Sigmoid colon (tissue), 7 donors: ENCODE results near the gene F13B. TPM values are rescaled to one million over a fixed set of nuclear protein-coding genes. Genes with fewer than 3 reads are reported as not detected.
"Not testable (repeated sequence)": the region's sequence is repeated elsewhere in the genome, so short reads cannot be mapped to it uniquely, and the experiment has no call there.

ENCODE experiments used
- DNase-seq: peaks from one replicate; pipeline ENCODE4 v3.0.0-alpha.2; 2019
- H3K27ac ChIP-seq, 4 donors: fragments of 200-600 bp; sonication (generic); one replicate each; pipeline ENCODE4 v1.5.1; 2016 to 2019; ENCODE audit warnings: mild to moderate bottlenecking in 1 of 4
- H3K27me3 ChIP-seq, 3 donors: fragments of 200-600 bp; sonication (generic); one replicate each; pipeline ENCODE4 v1.5.1; 2019; ENCODE audit warnings: mild to moderate bottlenecking in 1 of 3
- H3K36me3 ChIP-seq, 4 donors: fragments of 200-600 bp; sonication (generic); one replicate each; pipeline ENCODE4 v1.5.1; 2016 to 2019
- H3K4me1 ChIP-seq, 4 donors: fragments of 200-600 bp; sonication (generic); one replicate each; pipeline ENCODE4 v1.5.1; 2017 to 2019
- H3K4me3 ChIP-seq, 4 donors: fragments of 200-600 bp; sonication (generic); one replicate each; pipeline ENCODE4 v1.5.1; 2017 to 2019; ENCODE audit warnings: mild to moderate bottlenecking in 2 of 4, moderate library complexity in 1 of 4
- H3K9me3 ChIP-seq, 4 donors: fragments of 200-600 bp in 3 of 4; sonication (generic) in 3 of 4; one replicate each; pipeline versions ENCODE4 v1.5.1 to v1.6.1; 2013 to 2019
- CTCF ChIP-seq, 4 experiments: fragments of 450-650 bp in 3 of 4; fragments of 200-600 bp in 1 of 4; IDR thresholded peaks; one replicate each; pipeline ENCODE4 v1.5.1; 2016 to 2019; ENCODE audit warnings: antibody characterized with exemption in 4 of 4, mild to moderate bottlenecking in 3 of 4, moderate library complexity in 2 of 4
- EP300 ChIP-seq, 4 donors: sonication (generic); formaldehyde crosslinking; IDR thresholded peaks; one replicate each; pipeline ENCODE4 v1.6.1; 2017; ENCODE audit warnings: antibody characterized with exemption in 4 of 4
- POLR2A ChIP-seq, 2 donors: fragments of 450-650 bp; IDR thresholded peaks; one replicate each; pipeline ENCODE4 v1.6.1; 2016; ENCODE audit warnings: antibody characterized with exemption in 2 of 2, mild to moderate bottlenecking in 2 of 2, moderate library complexity in 2 of 2
- POLR2AphosphoS5 ChIP-seq, 4 donors: sonication (generic); formaldehyde crosslinking; IDR thresholded peaks; one replicate each; pipeline ENCODE4 v1.6.1; 2017; ENCODE audit warnings: antibody characterized with exemption in 4 of 4
- WGBS, 2 donors: extraction: QIAGEN DNeasy Blood & Tissue Kit; methylation state at CpG; one replicate each; pipeline ENCODE4 v1.1.7; 2013; 5-methylcytosine and 5-hydroxymethylcytosine counted together
- intact Hi-C: fragments of 100-400 bp; cut with DNase I; formaldehyde crosslinking; loops from one replicate; pipeline ENCODE4 v1.15.1; 2023
- polyA plus RNA-seq, 3 donors: library from polyadenylated mRNA; stranded (reverse); fragments of 200-250 nt; gene quantifications; one replicate each; pipeline ENCODE4 v1.2.3, GENCODE V29; 2013
- total RNA-seq, 4 donors: library from RNA; depleted of rRNA; stranded (reverse); fragments of >200 nt; gene quantifications; one replicate each; pipeline ENCODE4 v1.1.0, GENCODE V29; 2016
- donor health status: healthy with polysubstance abuse.
- donor health status: Bipolar disorder and iron deficiency.
- donor health status: healthy.

Gene F13B
- total and polyA plus RNA-seq, 7 donors = not detected

- 61 to 63% methylated on average over 7 of the region's 7 CpGs for WGBS, 2 donors
- no peak for DNase-seq
- intact Hi-C loops = no loop called here
- Histone ChIP-seq H3K4me3 (no peak overlapping the region), H3K36me3 (no peaks in the 10 kb centered on the region), H3K27ac (no peak overlapping the region), H3K27me3 (no peaks in the 10 kb centered on the region), H3K9me3 (no peaks in the 10 kb centered on the region), H3K4me1 (no peaks in the 10 kb centered on the region)
- no peak for TF ChIP-seq POLR2AphosphoS5 (IDR thresholded peaks at IDR 0.05)
- TF ChIP-seq CTCF (IDR thresholded peaks at IDR 0.05) = no peak
- no peak for TF ChIP-seq EP300 (IDR thresholded peaks at IDR 0.05)
- no peak for TF ChIP-seq POLR2A (IDR thresholded peaks at IDR 0.05)
Observed at GRCh38 chr1:197041486-197042353, 25.3 kb downstream of the F13B start.

GRCh38 chr1:197036861-197037260 lies 30.2 kb downstream of the F13B start:
- no peaks in the 10 kb centered on the region for H3K36me3 ChIP-seq
- H3K27me3 ChIP-seq = no peaks in the 10 kb centered on the region
- H3K4me3 ChIP-seq = no peak overlapping the region
- intact Hi-C loops = no loop called here
- H3K27ac ChIP-seq = no peak overlapping the region
- no peak for TF ChIP-seq POLR2AphosphoS5 (IDR thresholded peaks at IDR 0.05)
- no peak for TF ChIP-seq CTCF (IDR thresholded peaks at IDR 0.05)
- no peak for TF ChIP-seq POLR2A (IDR thresholded peaks at IDR 0.05)
- no peak for TF ChIP-seq EP300 (IDR thresholded peaks at IDR 0.05)
- no peaks in the 10 kb centered on the region for H3K4me1 ChIP-seq
- H3K9me3 ChIP-seq = no peaks in the 10 kb centered on the region
- WGBS, 2 donors = 91 to 96% methylated on average over 3 of the region's 3 CpGs
- DNase-seq = no peak

- H3K9me3 ChIP-seq, intact Hi-C loops, H3K4me3 ChIP-seq, H3K36me3 ChIP-seq, H3K27me3 ChIP-seq, DNase-seq, H3K4me1 ChIP-seq, H3K27ac ChIP-seq: not testable (repeated sequence)
- 77 to 84% methylated on average over 6 of the region's 6 CpGs for WGBS, 2 donors
Observed at GRCh38 chr1:197034631-197035339, 32.3 kb downstream of the F13B start.

GRCh38 chr1:197029749-197030148 lies 37.3 kb downstream of the F13B start:
- Histone ChIP-seq H3K36me3 (no peaks in the 10 kb centered on the region), H3K27ac (no peak overlapping the region), H3K4me3 (no peak overlapping the region), H3K9me3 (no peaks in the 10 kb centered on the region), H3K27me3 (no peaks in the 10 kb centered on the region), H3K4me1 (no peaks in the 10 kb centered on the region)
- DNase-seq = no peak
- intact Hi-C loops = no loop called here
- TF ChIP-seq CTCF (IDR thresholded peaks at IDR 0.05) (no peak), EP300 (IDR thresholded peaks at IDR 0.05) (no peak), POLR2A (IDR thresholded peaks at IDR 0.05) (no peak), POLR2AphosphoS5 (IDR thresholded peaks at IDR 0.05) (no peak)

GRCh38 chr1:197027359-197027758 lies 39.7 kb downstream of the F13B start:
- no peak for TF ChIP-seq EP300 (IDR thresholded peaks at IDR 0.05)
- no peak for TF ChIP-seq POLR2A (IDR thresholded peaks at IDR 0.05)
- TF ChIP-seq POLR2AphosphoS5 (IDR thresholded peaks at IDR 0.05) = no peak
- no peak for TF ChIP-seq CTCF (IDR thresholded peaks at IDR 0.05)
- 57 to 83% methylated on average over 6 of the region's 6 CpGs for WGBS, 2 donors

More at GRCh38 chr1:197027359-197027758, 39.7 kb downstream of the F13B start:
- intact Hi-C loops = no loop called here
- Histone ChIP-seq H3K4me3 (no peak overlapping the region), H3K27ac (no peak overlapping the region), H3K36me3 (no peaks in the 10 kb centered on the region), H3K27me3 (no peaks in the 10 kb centered on the region), H3K9me3 (no peaks in the 10 kb centered on the region), H3K4me1 (no peaks in the 10 kb centered on the region)
- no peak for DNase-seq
